Breast epithelium (tissue), 3 donors: ENCODE data around the gene UBE2L3.

Source experiments
- POLR2A ChIP-seq: fragments of 450-650 bp; IDR thresholded peaks from one replicate; pipeline ENCODE4 v1.6.1; 2016; ENCODE audit warnings: antibody characterized with exemption, mild to moderate bottlenecking, moderate library complexity
- TF ChIP-seq, protein P1 (sequence below), 3 donors: fragments of 450-650 bp; IDR thresholded peaks; one replicate each; pipeline ENCODE4 v1.5.1; 2016 to 2017; ENCODE audit warnings: antibody characterized with exemption in 3 of 3, mild to moderate bottlenecking in 3 of 3, moderate library complexity in 3 of 3

DNA sequence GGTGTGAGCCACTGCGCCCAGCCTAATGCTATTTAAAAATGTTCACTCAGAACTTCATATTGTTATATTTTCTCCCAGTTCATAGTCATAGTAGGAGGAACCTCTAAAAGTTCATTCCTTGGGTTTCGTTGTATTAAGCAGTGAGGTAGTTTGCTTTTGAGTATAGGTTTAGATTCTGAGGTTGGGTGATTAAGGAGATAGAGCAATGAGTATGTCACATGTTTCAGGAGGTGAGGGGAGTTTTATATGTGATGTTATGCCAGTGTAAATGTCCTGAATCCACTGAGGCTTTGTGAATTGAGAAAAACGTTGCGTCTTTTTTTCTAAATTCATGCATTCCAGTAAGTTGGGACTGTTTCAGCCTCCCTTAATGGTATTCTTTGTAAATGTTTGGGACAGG, 4.2 kb downstream of the UBE2L3 start:
- no peak for TF ChIP-seq POLR2A
- TF ChIP-seq, protein P1, sequence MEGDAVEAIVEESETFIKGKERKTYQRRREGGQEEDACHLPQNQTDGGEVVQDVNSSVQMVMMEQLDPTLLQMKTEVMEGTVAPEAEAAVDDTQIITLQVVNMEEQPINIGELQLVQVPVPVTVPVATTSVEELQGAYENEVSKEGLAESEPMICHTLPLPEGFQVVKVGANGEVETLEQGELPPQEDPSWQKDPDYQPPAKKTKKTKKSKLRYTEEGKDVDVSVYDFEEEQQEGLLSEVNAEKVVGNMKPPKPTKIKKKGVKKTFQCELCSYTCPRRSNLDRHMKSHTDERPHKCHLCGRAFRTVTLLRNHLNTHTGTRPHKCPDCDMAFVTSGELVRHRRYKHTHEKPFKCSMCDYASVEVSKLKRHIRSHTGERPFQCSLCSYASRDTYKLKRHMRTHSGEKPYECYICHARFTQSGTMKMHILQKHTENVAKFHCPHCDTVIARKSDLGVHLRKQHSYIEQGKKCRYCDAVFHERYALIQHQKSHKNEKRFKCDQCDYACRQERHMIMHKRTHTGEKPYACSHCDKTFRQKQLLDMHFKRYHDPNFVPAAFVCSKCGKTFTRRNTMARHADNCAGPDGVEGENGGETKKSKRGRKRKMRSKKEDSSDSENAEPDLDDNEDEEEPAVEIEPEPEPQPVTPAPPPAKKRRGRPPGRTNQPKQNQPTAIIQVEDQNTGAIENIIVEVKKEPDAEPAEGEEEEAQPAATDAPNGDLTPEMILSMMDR (IDR thresholded peaks at IDR 0.05): no peak
